Amniotic stem cell (primary cell): Measurements from ENCODE around the gene CELF4.

ENCODE experiments used
- DNase-seq: peaks from one replicate; lab custom pipeline; 2025; lab: John Stamatoyannopoulos, UW

The CELF4 gene

GRCh38 chr18:37546651-37547050, 18.9 kb downstream of the CELF4 start:
- no peak for DNase-seq

- no peak for DNase-seq
These were observed 19.4 kb downstream of the CELF4 start for GRCh38 chr18:37546272-37546537.

GRCh38 chr18:37545461-37546271, 19.9 kb downstream of the CELF4 start:
- no peak for DNase-seq

- no peak for DNase-seq
These were observed 20.9 kb downstream of the CELF4 start for GRCh38 chr18:37544713-37545112.

- no peak for DNase-seq
These were observed 21.4 kb downstream of the CELF4 start for GRCh38 chr18:37544217-37544616.

- DNase-seq = no peak
These were observed 22.3 kb downstream of the CELF4 start for GRCh38 chr18:37543321-37543720.

GRCh38 chr18:37541517-37541916, 24.1 kb downstream of the CELF4 start:
- DNase-seq = no peak

GRCh38 chr18:37540424-37541138, 25.0 kb downstream of the CELF4 start:
- no peak for DNase-seq

GRCh38 chr18:37539236-37539635, 26.4 kb downstream of the CELF4 start:
- no peak for DNase-seq

- no peak for DNase-seq
These were observed 26.9 kb downstream of the CELF4 start for GRCh38 chr18:37538526-37539205.

GRCh38 chr18:37537868-37538525, 27.6 kb downstream of the CELF4 start:
- peak; percentile 14 for DNase-seq

GRCh38 chr18:37536656-37537055, 28.9 kb downstream of the CELF4 start:
- no peak for DNase-seq

- DNase-seq = no peak
These were observed 29.6 kb downstream of the CELF4 start for GRCh38 chr18:37535968-37536367.

GRCh38 chr18:37534627-37535026, 31.0 kb downstream of the CELF4 start:
- DNase-seq = no peak

- DNase-seq = no peak
These were observed 31.7 kb downstream of the CELF4 start for GRCh38 chr18:37533647-37534584.

GRCh38 chr18:37532917-37533316, 32.7 kb downstream of the CELF4 start:
- DNase-seq = no peak

GRCh38 chr18:37529863-37530262, 35.7 kb downstream of the CELF4 start:
- no peak for DNase-seq

GRCh38 chr18:37529296-37529695, 36.3 kb downstream of the CELF4 start:
- DNase-seq = no peak

- no peak for DNase-seq
These were observed 38.2 kb downstream of the CELF4 start for GRCh38 chr18:37527395-37527794.

- DNase-seq = no peak
These were observed 40.4 kb downstream of the CELF4 start for GRCh38 chr18:37525262-37525585.

- DNase-seq = no peak
These were observed 40.9 kb downstream of the CELF4 start for GRCh38 chr18:37524498-37525261.
